HG02623 (cell line): Measurements from ENCODE around the gene CLSTN3.

Experiments used
- ATAC-seq: cut with Tn5 transposase; IDR thresholded peaks from one replicate; pipeline ENCODE4 v1.9.1; 2021; ENCODE audit warnings: moderate library complexity; ENCODE audit not compliant: unreplicated experiment

CLSTN3 gene

DNA sequence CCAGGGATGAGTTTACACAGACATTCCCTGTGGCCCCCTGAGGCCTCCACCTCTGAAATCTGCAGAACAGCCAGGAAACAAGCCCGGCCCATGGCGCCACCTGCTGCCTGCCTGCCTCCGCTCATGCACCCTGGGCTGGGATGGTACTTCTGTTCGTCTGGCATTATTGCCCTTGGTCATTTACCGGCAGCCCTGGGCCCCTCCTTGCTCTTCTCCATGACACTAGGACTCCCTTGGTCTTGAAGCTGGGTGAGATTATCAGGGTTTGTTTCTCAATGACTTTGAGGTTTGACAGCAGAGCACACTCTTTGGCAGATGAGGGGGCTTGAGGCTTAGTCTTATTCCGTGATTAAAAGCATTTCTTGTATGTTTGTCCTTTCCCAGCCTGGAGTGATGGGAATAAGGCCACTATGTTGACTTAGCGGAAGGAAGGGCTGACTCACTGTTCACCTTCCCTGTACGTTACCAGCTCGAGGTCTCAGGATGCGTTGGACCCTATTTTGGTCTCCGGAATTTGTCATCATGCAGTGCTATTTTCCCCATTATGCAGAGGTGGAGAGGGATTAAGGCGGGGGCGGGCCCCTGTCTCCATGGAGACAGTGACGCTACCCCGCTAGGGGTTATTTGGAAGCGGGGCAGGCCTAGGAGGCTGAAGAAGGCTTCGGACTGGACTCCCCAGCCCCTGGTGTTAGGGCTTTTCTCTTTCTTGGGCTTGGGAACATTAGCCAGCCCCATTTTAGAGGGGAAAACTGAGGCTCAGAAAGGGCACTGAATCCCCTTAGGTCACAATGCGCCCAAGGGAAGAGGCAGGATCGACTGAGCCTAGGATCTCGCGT lies 58.6 kb downstream of the CLSTN3 start:
- ATAC-seq = peak; percentile 21

DNA sequence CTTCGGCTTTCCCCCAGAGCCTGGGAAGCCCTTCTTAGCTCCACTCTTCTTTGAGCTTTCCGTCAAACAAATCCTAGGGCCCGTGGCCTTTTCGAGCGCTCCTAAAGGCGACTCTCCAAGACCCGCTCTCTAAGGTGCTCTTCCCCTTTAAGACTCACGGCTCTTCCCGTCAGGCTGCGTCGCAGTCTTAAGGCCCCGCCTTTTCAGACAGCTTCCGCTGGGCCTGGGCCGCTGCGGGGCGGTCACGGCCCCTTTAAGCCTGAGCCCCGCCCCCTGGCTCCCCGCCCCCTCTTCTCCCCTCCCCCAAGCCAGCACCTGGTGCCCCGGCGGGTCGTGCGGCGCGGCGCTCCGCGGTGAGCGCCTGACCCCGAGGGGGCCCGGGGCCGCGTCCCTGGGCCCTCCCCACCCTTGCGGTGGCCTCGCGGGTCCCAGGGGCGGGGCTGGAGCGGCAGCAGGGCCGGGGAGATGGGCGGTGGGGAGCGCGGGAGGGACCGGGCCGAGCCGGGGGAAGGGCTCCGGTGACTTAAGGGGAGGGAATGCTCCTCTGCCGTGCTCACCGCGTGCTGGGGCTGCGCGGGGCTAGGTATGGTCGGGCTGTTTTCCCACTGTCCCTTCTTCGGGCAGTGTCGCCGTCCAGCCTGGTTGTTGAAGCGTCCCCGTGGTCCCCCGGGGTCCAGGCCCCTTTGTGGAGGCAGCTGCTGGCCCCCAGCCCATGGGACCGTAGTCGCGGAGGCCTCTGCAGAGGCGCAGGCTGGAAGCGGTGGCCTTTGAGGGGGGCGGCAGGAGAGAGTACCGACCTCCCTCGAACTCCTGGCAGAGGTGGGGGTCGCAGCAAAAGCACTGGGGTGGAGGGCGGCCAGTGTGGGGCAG lies 59.5 kb downstream of the CLSTN3 start, which contains the start of gene PEX5:
Gene PEX5 (plus strand): TSS at position 289 of the 870 bp plus-strand sequence. CDS start 692 bp downstream, outside the sequence.
- ATAC-seq = peak; percentile 98

DNA sequence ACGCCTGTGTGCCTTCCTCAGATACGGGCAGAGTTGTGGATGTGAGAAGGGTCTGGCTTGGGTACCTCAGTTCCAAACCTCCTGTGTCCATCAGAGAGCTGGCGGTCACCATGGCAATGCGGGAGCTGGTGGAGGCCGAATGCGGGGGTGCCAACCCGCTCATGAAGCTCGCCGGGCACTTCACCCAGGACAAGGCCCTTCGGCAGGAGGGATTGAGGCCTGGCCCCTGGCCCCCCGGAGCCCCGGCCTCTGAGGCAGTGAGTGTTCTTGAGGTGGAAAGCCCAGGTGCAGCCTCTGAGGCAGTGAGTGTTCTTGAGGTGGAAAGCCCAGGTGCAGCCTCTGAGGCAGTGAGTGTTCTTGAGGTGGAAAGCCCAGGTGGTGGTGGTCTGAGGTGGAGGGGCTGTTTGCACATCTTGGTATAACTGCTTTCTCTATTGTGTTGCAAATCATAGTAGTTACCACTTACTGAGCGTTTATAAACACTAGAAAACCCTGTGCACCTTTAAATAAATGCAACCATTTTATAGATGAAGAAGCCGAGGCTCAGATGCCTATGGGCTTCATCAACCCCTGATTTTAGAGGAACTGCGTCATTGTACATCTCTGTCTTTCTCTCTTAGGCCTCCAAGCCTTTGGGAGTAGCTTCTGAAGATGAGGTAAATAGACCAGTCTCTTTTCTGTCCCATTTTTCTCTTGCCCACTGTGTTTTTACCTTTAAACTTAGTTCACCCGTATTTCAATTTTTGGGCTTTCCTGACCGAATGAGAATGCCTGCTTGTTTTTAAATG lies 60.3 kb downstream of the CLSTN3 start:
- ATAC-seq = no peak

DNA sequence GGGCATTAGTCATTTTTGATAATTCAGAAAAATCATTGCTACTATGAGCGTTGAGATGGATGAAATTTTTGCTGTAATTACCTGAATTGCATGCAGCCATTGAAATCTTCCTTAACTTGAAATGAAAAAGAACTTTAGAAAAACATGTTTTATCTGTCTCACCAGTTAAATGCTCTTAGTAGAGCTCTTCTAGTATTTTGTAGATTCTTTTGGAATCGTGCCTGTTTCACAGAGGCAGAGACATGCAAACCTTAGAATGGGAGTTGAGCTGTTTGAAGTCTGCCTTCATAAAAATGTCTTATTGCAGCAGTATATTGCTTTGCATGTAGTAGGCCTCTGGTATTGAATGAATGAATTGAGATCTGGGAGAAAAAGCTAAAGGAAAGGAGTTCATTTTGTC lies 63.5 kb downstream of the CLSTN3 start:
- no peak for ATAC-seq

DNA sequence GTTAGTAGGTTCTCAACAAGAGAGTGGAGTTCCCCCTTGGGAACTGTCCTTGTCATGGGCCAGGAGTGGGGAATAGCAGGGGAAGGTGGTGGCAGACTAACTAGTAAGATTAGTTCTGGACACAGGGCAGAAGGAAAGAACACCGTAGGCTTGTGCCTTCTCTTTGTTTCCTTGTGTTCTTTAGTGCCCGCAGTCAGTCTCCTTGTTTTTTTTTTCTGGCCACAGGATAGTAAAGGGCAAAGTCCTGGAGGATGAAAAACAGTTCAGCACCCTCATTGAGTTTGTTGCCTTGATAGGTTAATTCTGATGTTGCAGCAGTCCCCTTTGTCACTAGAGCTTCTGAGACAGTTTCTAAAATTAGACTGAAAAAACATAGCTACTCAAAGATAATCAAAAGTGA lies 67.7 kb downstream of the CLSTN3 start:
- no peak for ATAC-seq

DNA sequence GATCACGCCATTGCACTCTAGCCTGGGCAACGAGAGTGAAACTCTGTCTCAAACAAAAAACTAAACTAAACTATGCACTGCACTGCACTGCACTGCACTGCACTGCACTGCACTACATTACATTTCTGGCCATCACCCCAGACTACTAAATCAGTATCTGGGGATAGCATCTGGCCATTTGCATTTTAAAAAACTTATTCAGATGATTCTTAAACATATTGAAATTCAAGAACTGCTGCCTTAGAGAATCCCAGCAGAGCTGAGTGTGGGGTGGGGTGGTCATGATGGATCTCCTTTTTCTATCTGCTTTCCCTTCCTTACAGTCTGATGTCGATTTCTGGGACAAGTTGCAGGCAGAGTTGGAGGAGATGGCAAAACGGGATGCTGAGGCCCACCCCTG lies 72.9 kb downstream of the CLSTN3 start:
- no peak for ATAC-seq

DNA sequence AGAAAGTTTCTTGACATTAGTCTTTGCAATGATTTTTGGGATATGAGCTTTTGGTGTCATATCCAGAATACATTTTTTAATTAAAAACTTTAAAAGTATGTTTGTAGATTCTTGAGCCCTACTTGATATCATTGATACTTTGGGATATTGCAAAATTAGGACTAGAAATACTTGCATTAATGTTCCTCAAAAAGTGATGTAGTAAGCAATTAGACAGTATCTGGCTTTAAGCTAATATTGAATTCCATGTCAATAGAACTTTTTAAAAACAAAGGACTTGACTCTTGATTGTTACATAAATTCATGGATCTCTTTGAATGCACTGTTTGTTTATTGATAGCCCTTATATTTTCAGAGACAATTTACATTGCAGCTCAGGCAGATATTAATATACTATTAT lies 74.9 kb downstream of the CLSTN3 start:
- ATAC-seq = no peak

DNA sequence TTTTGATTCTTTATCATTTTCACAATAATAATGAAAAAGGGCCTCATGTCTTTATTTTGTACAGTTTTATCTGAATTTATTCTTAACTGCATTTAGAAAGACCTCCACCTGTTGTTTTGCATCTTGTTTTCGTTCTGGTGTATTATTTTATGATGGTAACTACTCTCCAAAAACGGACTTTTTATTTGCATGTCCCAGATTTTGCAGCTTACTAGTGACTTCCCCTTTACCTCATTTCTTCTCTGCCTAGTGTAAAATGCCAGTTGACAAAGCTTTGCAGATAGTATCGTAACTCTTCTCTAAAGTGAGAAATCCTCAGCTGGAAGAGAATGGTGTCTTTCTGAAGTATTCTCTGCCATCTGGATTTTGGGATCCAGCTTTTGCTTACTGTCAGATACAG lies 76.5 kb downstream of the CLSTN3 start:
- ATAC-seq = no peak

DNA sequence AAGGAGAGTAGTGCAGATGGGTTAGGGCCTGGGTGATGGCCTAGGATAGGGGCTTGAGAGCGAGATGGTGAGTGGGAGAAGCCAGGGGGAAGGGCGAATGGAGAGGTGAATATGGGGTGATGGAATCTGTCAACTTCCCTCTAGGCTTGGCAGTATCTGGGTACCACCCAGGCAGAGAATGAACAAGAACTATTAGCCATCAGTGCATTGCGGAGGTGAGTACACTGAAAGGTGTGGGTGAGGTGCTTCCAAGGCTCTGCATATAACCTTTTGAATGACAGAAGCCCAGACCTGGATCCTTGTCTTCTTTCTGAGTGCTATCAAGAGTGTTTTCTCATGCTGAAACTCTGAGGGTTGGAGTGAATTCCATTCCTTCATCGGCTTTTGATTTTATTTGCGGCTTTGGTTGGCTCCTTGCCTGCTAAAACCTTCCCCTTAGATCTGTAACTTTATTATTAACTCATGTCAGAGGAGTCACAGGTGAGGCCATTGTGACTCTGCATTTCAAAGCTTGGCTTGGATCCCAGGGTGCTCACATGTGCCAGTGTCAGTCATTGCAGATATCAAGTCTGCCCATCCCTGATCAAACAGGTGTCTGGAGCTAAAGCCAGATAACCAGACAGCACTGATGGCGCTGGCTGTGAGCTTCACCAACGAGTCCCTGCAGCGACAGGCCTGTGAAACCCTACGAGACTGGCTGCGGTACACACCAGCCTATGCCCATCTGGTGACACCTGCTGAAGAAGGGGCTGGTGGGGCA lies 77.9 kb downstream of the CLSTN3 start:
- no peak for ATAC-seq
